T47D (cell line): Measurements from ENCODE around the gene PARD6A.
A peak's percentile ranks its signal among the peaks of the same experiment; 100 is the strongest.

Experiments used
- DNase-seq, 2 experiments: peaks; one replicate each; pipeline versions ENCODE4 v3.0.0 to v3.0.0-alpha.2; 2011 to 2012; ENCODE audit warnings: low read depth in 1 of 2, low spot score in 1 of 2
- JUND ChIP-seq: IDR thresholded peaks from 2 replicates; pipeline ENCODE4 v1.6.1; 2012; ENCODE audit warnings: low read depth
- in situ Hi-C: cut with HindIII; loops from 2 replicates; pipeline ENCODE4 v1.10.0; 2016; ENCODE audit warnings: low sequenced_read_pairs, low pct_unique_long_range_greater_than_20kb

Gene PARD6A

DNA sequence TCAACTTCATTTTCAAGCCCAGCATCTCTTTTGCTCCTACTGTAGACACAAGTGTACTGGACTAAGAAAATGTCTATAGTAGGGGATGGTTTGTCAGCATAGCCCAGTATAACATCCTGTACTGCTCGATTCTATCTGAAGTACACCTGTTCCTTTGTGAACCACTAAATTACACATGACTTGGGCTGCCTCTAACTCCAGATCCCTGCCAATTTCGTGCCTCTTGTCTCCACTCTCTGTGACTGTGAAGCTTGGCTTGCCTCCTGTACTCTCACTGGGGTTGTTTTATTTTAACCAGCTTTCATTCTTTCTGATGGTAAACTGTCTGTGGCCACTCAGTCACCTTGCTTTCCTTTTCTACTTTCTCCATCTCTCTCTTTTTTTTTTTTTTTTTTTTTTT is 33.9 kb downstream of the PARD6A start:
- DNase-seq: no peak
- TF ChIP-seq JUND: no peak
- in situ Hi-C loops: no loop called here

DNA sequence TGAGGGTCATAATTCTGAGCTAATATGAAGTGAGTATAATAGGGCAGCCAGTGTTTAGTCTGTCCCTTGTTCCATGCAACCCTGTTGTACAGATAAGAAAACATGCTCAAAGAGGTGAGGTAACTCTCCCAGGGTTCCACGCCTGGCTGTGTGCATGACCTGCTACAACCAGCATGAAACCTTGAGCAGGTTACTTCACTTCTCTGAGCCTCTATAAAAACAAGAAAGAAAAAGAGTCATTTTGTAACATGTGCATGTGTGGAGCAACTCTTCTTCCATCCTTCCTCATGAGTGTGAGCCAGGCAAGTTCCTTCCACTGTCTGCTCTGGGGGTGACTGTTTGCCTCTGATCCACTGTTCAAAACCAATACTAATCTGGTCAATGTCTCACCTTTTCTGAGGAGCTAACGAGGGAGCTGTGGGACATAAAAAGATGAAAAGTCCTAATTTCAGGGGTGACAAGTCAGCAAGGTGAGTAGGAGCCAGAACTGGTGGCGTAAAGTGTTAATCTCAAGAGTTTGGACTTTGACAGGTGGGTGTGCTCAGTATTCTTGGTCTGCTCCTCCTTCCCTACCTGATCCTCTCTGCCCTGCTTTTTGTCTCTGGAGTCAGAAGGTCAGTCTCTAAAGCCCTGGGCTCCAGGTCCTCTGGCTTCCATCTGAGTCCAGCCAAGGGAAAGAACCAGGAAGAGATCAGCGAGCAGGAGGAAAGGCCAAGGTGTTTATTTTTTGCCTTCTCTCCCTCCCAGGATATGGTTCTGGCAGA is 36.8 kb downstream of the PARD6A start:
- in situ Hi-C loops: no loop called here
- no peak for TF ChIP-seq JUND
- DNase-seq: no peak

DNA sequence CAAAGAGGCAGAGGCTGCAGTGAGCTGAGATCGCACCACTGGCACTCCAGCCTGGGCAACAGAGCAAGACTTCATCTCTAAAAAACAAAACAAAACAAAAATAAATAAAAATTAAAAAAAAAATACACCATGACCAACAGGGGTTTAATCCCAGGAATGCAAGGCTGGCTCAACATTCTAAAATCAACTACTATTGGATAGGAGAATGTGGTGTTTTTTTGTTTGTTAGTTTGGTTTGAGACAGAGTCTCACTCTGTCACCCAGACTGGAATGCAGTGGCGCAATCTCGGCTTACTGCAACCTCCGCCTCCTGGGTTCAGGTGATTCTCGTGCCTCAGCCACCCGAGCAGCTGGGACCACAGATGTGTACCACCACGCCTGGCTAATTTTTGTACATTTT is 38.5 kb downstream of the PARD6A start:
- no peak for DNase-seq
- no peak for TF ChIP-seq JUND
- in situ Hi-C loops: no loop called here

- TF ChIP-seq JUND: no peak
- in situ Hi-C loops: no loop called here
- no peak for DNase-seq
These were observed 40.7 kb downstream of the PARD6A start for GRCh38 chr16:67701420-67701819.

DNA sequence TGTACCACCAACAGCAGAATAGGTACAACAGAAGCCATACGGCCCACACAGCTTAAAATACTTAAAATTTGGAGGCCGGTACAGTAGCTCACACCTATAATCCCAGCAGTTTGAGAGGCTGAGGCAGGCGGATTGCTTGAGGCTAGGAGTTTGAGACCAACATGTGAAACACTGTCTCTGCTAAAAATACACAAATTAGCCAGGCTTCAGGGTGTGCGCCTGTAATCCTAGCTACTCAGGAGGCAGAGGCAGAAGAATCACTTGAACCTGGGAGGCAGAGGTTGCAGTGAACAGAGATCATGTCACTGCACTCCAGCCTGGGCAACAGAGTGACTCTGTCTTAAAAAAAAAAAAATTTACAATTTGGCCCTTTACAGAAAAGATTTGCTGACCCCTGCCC is 41.4 kb downstream of the PARD6A start:
- no peak for TF ChIP-seq JUND
- DNase-seq: no peak
- in situ Hi-C loops: no loop called here

- in situ Hi-C loops: no loop called here
- no peak for TF ChIP-seq JUND
- DNase-seq: no peak
These were observed 42.9 kb downstream of the PARD6A start for GRCh38 chr16:67703626-67704025.

- no peak for TF ChIP-seq JUND
- DNase-seq: no peak
- in situ Hi-C loops: no loop called here
These were observed 43.4 kb downstream of the PARD6A start for GRCh38 chr16:67704110-67704509.

GRCh38 chr16:67707210-67707609 is 46.5 kb downstream of the PARD6A start:
- in situ Hi-C loops: no loop called here
- no peak for TF ChIP-seq JUND
- no peak for DNase-seq

- DNase-seq: no peak
- in situ Hi-C loops: no loop called here
- no peak for TF ChIP-seq JUND
These were observed 47.0 kb downstream of the PARD6A start for GRCh38 chr16:67707790-67708189.

DNA sequence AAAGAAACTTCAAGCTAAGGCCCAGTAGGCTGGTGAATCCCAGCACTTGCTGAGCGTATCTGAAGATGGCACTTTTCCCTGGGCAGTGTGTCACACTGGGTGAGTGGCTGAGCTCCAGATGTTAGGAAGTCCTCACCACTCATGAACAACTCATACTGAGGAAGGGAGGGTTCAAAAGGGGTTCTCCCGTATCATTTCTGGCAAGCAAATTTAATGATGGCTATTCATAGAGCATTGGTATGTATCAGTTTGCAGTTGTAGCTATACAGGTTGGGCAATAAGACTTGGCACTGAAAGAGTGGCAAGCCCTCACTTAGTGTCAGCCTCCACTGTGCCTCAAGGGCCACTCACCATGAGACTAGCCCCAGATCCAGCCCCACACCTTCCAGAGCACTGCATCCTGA is 47.6 kb downstream of the PARD6A start:
- in situ Hi-C loops: no loop called here
- peak in 1 of 2 experiments; percentile 24 for DNase-seq
- TF ChIP-seq JUND: no peak

- no peak for TF ChIP-seq JUND
- in situ Hi-C loops: no loop called here
- no peak for DNase-seq
These were observed 48.3 kb downstream of the PARD6A start for GRCh38 chr16:67709050-67709449.

GRCh38 chr16:67710607-67711006 is 49.8 kb downstream of the PARD6A start:
- no peak for TF ChIP-seq JUND
- in situ Hi-C loops: no loop called here
- no peak for DNase-seq
